Right lobe of liver (tissue), 4 donors: Measurements from ENCODE around the gene HMGCR.

ENCODE experiments used
- CTCF ChIP-seq, 4 donors: fragments of 200-600 bp in 3 of 4; fragments of 450-650 bp in 1 of 4; IDR thresholded peaks; one replicate each; pipeline versions ENCODE4 v1.5.1 to v1.8.0; 2016 to 2022; ENCODE audit warnings: antibody characterized with exemption in 4 of 4, mild to moderate bottlenecking in 2 of 4
- POLR2A ChIP-seq: fragments of 450-650 bp; IDR thresholded peaks from one replicate; pipeline ENCODE4 v1.6.1; 2017; ENCODE audit warnings: antibody characterized with exemption, mild to moderate bottlenecking
- donor health status: DM: no; HTN: no; CAD: no.
- donor health status: DM: no; HTN: no; CAD: no.
- donor health status: DM: no; HTN: yes; CAD: no.

DNA sequence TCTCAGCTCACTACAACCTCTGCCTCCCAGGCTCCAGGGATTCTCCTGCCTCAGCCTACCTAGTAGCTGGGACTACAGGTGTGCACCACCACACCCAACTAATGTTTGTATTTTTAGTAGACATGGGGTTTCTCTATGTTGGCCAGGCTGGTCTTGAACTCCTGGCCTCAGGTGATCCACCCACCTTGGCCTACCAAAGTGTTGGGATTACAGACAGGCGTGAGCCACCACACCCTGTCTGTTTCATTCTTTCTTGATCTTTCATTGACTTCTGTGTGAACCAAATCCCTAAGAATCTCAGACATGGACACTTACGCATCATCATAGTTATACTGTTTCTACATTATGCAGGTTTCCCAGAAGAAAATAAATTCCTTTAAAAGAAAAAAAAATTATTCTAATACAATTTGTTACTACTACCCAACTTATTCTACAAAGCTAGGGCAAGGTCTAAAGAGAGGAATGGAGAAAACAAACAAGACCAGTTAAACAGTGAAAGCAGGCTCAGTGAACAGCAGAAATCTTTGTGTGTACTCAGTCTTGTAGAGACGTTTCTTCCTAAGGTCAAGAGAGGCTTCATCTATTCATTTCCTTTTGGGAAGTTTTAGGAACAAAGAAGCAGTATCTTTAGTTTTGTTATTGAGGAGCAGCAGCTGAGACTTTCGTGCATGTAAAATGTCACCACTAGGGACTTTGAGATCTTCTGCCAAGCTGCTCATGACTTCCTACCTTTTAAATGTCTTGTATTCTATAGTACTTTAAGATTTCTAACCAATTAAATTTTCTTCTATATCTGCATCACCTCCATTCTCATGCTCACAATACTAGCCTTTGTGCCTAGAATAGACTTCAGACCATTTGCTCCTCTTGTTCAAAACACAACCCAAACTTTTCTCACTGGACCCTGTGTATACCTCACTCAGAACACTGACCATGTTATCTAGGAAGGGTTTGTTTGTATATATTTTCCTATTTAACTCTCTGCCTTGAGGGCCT lies 5.6 kb upstream of the HMGCR start:
- TF ChIP-seq CTCF (IDR thresholded peaks at IDR 0.05) (peak in 2 of 4 donors; percentile 7 to 23), POLR2A (no peak)
